ENCODE data around the gene APBA3. TPM values are rescaled to one million over a fixed set of nuclear protein-coding genes. Genes with fewer than 3 reads are reported as not detected.

APBA3 gene
- total RNA-seq, 1 donor from 2014 or later = 10.9 TPM

DNA sequence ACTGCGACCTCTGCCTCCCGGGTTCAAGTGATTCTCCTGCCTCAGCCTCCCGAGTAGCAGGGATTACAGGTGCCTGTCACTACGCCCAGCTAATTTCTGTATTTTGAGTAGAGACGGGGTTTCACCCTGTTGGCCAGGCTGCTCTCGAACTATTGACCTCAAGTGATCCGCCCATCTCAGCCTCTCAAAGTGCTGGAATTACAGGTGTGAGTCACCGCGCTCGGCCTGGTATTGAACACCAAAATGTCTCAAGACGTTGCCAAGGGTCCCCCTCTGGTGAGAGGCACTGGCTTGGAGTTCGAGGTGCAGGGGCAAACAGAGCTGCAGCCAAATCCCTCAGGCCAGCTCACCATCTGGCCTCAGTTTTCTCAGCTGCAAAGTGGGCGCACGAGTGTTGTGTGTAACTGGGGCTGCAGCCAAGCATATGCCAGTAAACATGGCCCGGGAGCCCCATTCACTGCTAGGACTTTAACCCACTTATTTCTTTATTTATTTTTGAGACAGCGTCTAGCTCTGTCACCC lies 45.3 kb downstream of the APBA3 start:
- no peak for ATAC-seq

DNA sequence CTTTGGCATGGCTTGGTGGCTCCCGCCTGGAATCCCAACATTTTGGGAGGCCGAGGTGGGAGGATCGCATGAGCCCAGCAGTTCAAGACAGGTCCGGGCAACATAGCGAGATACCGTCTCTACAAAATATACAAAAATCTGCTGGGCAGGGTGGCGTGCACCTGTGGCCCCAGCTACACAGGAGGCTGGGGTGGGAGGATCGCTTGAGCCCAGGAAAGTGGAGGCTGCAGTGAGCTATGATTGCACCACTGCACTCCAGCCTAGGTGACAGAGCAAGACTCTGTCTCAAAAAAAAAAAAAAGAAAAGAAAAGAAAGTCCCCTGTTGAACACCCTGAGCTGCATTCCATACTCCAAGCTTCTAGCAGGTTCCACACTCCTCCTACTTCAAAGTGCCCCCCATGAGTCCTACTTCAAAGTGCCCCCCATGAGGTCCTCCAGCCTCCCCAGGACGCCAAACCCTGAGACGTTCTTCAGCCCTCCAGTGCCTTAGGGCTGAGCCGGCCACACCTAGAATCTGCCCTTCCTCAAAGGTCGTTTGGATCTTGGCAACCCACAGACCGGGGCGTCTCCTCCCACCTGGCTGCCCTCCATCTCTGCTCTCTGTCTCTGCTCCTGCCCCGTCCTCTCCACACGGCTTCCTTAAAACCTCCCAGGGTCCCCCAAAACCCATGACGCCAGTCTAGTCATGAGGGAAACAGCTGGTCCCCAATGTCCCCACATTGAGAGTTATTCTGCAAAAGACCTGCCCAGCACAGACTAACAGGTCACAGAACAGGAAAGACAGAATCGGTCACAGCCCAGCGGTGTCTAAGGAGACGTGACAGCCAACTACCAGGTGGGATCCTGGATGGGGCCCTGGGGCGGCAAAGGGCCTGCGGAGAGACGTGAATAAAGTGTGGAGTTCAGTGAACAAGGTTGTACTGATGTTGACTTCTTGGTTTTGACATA lies 48.6 kb downstream of the APBA3 start:
- peak; percentile 69 for ATAC-seq

DNA sequence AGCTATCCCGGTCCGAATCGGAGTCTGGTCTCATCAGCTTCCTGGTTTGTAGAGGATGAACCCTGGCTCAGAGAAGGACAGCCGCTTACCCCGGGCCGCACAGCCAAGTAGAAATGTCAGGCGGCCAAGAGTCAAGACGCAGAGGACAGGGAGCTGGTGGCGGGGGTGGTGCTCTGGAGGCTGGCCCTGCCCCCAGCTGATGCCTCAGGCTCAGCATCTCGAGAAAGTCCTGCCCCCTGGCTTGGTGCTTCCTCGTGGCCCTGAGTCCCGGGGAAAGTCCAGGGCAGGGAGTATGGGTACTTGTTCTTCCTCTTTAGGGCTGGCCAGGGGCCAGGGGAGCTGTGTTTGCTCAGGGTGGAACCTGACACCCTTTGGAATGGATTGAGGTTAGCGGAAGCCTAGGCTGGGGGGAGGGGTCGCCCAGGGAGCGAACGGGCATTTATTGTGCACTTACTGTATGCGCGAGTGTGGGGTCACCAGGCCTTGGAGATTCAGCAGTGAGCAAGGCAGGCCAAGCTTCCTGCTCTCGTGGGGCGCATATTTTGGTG lies 51.2 kb downstream of the APBA3 start:
- peak; percentile 77 for ATAC-seq

DNA sequence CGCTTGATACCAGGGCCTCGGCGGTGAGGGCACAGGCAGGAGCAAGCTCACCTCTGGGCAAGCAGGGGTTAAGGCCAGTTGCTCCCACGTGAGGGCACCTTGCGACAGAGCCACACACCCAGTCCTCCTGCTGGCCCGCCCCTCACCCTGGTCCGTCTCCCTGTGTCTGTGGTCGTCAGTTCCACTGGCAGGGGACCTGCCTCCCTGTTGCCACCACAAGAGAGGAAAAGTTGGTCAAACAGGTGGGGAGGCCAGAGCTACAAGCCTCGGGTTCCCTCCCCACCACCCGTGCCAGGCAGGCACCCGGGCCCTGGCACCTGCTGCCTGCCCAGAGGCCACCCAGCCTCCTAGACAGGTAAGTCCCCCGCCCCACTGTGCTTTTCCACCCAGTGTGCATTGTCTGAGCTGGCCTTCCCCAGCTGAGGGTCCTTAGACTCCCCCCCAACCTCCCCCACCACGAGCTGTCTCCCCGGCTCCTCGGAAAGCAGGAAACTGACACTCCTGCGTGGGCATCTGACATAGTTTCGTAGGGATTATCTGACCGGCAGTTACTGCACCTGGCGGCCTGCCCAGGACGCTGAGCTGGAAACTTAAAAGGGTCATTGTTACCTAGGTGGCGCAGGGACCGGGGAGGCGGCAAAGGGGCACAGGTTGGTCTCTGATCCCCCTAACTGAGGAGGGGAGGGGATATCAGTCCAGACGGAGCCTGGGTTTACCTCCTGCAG lies 53.1 kb downstream of the APBA3 start, which contains the start of gene TJP3:
TJP3 (plus strand) TSS at position 178 of the 725 bp plus-strand sequence. CDS start 20,049 bp downstream, outside the sequence.
- ATAC-seq = peak; percentile 59

DNA sequence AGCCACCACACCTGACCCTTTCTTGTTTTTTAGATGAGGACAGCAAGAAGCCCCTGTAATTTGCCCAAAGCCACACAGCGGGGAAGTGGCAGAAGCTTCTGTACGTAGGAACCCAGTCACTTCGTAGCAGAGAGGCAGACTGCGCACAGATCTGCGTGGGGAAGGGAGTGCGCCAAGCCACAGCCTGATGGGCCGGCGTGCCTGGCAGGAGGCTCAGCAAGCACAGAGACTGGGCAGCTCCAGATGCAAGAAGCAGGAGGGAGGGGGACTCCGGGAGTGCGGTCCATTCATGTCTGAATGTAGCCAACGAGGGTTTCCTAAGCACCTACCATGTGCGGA lies 53.7 kb downstream of the APBA3 start:
- no peak for ATAC-seq

DNA sequence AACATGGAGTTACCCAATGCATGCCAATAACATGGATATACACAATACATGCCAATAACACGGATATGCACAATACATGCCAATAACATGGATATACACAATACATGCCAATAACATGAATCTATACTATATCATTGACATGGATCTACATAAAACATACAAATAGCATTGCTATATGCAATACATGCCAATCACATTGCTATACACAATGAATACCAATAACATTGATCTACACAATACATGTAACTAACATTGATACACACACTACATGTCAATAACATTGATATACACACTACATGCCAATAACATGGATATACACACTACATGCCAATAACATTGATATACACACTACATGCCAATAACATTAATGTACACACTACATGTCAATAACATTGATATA lies 60.3 kb downstream of the APBA3 start:
- ATAC-seq = no peak

Other genes with a start within 250 kb of the APBA3 start
- gene TEKTIP1, start 222.5 kb downstream of the APBA3 start, total RNA-seq = 0.84 TPM
- 25.7 TPM for gene MFSD12, start 204.1 kb downstream of the APBA3 start, total RNA-seq
- 36.6 TPM for gene HMG20B, start 188.7 kb downstream of the APBA3 start, total RNA-seq
- 0.28 TPM for gene GIPC3, start 176.2 kb downstream of the APBA3 start, total RNA-seq
- gene TBXA2R, start 154.8 kb downstream of the APBA3 start, total RNA-seq = 0.64 TPM
- 10.5 TPM for gene CACTIN, start 134.9 kb downstream of the APBA3 start, total RNA-seq
- 16.4 TPM for gene PIP5K1C, start 61.2 kb downstream of the APBA3 start, total RNA-seq
- gene TJP3, start 53.3 kb downstream of the APBA3 start, total RNA-seq = 40.9 TPM
- gene MRPL54, start 990 bp upstream of the APBA3 start, total RNA-seq = 62.3 TPM
- not detected for gene RAX2, start 10.5 kb upstream of the APBA3 start, total RNA-seq
- gene MATK, start 24.7 kb upstream of the APBA3 start, total RNA-seq = 0.24 TPM
- gene ZFR2, start 107.3 kb upstream of the APBA3 start, total RNA-seq = not detected
- gene ATCAY, start 119.0 kb upstream of the APBA3 start, total RNA-seq = not detected
- not detected for gene NMRK2, start 171.4 kb upstream of the APBA3 start, total RNA-seq
- 28.8 TPM for gene DAPK3, start 209.4 kb upstream of the APBA3 start, total RNA-seq
- 2,169 TPM for gene EEF2, start 223.8 kb upstream of the APBA3 start, total RNA-seq
- 19.3 TPM for gene PIAS4, start 246.0 kb upstream of the APBA3 start, total RNA-seq

Measured in esophagus mucosa (tissue), 1 donor.